IMR-90 (cell line): Measurements from ENCODE around the gene SMIM21. TPM values are rescaled to one million over a fixed set of nuclear protein-coding genes. Genes with fewer than 3 reads are reported as not detected.

ENCODE experiments used
- ATAC-seq: fragments of 200-7000 bp; cut with Tn5 transposase; 2 replicates; pipeline ENCODE4 v1.9.1; 2020; ENCODE audit warnings: low read depth, mild to moderate bottlenecking, moderate library complexity
- BruUV-seq: library from RNA; stranded (reverse); fragments of 400-500 nt; replicated peaks from 2 replicates; lab custom pipeline; 2021; lab: Mats Ljungman, UMichigan
- CTCF ChIA-PET: fragments of 300-600 bp; formaldehyde crosslinking; extraction: SDS; loops from one replicate; lab custom pipeline; 2021; ENCODE audit warnings: antibody characterized with exemption; lab: Yijun Ruan, JAX
- POLR2A ChIA-PET: fragments of 300-600 bp; sonication (Branson Sonifier 250); formaldehyde crosslinking; loops from one replicate; lab custom pipeline; 2022; ENCODE audit warnings: antibody characterized with exemption; ENCODE audit not compliant: unreplicated experiment; lab: Charles Lee
- DNase-seq: peaks from one replicate; pipeline ENCODE4 v3.0.0; 2013
- H2AFZ ChIP-seq: replicated peaks from 2 replicates; pipeline ENCODE3; 2013; ENCODE audit warnings: low read length, mild to moderate bottlenecking; ENCODE audit not compliant: poor library complexity
- H2AK5ac ChIP-seq: 2 replicates; pipeline ENCODE4 v1.6.1; 2013; ENCODE audit warnings: low read depth, low read length, inconsistent platforms
- H2AK9ac ChIP-seq: replicated peaks from 2 replicates; pipeline ENCODE3; 2013; ENCODE audit warnings: mild to moderate bottlenecking, low read depth, low read length, moderate library complexity; ENCODE audit not compliant: poor library complexity
- H2BK120ac ChIP-seq: 2 replicates; pipeline ENCODE4 v1.6.1; 2013; ENCODE audit warnings: low read depth, low read length, inconsistent platforms
- H2BK15ac ChIP-seq: 3 replicates; pipeline ENCODE4 v1.6.1; 2013; ENCODE audit warnings: low read depth, low read length, inconsistent platforms
- H2BK20ac ChIP-seq: 2 replicates; pipeline ENCODE4 v1.6.1; 2013; ENCODE audit warnings: low read depth, mild to moderate bottlenecking, inconsistent platforms, low read length, moderate library complexity
- H2BK5ac ChIP-seq: 2 replicates; pipeline ENCODE4 v1.6.1; 2013; ENCODE audit warnings: mild to moderate bottlenecking, low read depth, low read length, inconsistent platforms; ENCODE audit not compliant: poor library complexity, severe bottlenecking
- H3K14ac ChIP-seq: replicated peaks from 2 replicates; pipeline ENCODE4 v1.6.1; 2013; ENCODE audit warnings: low read depth, low read length, inconsistent platforms
- H3K18ac ChIP-seq: 2 replicates; pipeline ENCODE4 v1.6.1; 2013; ENCODE audit warnings: low read depth, low read length, control low read depth
- H3K23ac ChIP-seq: 2 replicates; pipeline ENCODE4 v1.6.1; 2013; ENCODE audit warnings: low read depth, low read length, inconsistent platforms
- H3K27ac ChIP-seq: 2 replicates; pipeline ENCODE4 v1.5.1; 2013; ENCODE audit warnings: mild to moderate bottlenecking, control low read depth, low read length; ENCODE audit not compliant: insufficient read depth
- H3K27me3 ChIP-seq: 2 replicates; pipeline ENCODE4 v1.6.1; 2013; ENCODE audit warnings: low read length; ENCODE audit not compliant: control insufficient read depth, insufficient read depth
- H3K36me3 ChIP-seq: 2 replicates; pipeline ENCODE4 v1.6.1; 2013; ENCODE audit warnings: low read length, mixed read lengths; ENCODE audit not compliant: control insufficient read depth, insufficient read depth
- H3K4ac ChIP-seq: 2 replicates; pipeline ENCODE4 v1.6.1; 2013; ENCODE audit warnings: low read depth, low read length, inconsistent platforms
- H3K4me1 ChIP-seq: 2 replicates; pipeline ENCODE4 v1.6.1; 2013; ENCODE audit warnings: low read length, mixed read lengths; ENCODE audit not compliant: control insufficient read depth, insufficient read depth
- H3K4me2 ChIP-seq: 2 replicates; pipeline ENCODE4 v1.6.1; 2013; ENCODE audit warnings: low read depth, mild to moderate bottlenecking, control low read depth, low read length, moderate library complexity
- H3K4me3 ChIP-seq: 2 replicates; pipeline ENCODE4 v1.5.1; 2013; ENCODE audit warnings: low read depth, mild to moderate bottlenecking, control low read depth, low read length, moderate library complexity; ENCODE audit not compliant: insufficient read depth
- H3K56ac ChIP-seq: 2 replicates; pipeline ENCODE4 v1.6.1; 2013; ENCODE audit warnings: low read length, inconsistent platforms; ENCODE audit not compliant: insufficient read depth; ENCODE audit errors: extremely low read depth
- H3K79me1 ChIP-seq, 2 experiments: 2 replicates each; pipeline ENCODE4 v1.6.1; 2013; ENCODE audit warnings: low read length in 2 of 2, inconsistent platforms in 1 of 2, low read depth in 1 of 2
- H3K9ac ChIP-seq: 2 replicates; pipeline ENCODE4 v1.6.1; 2013; ENCODE audit warnings: low read depth, low read length, control low read depth
- H3K9me1 ChIP-seq: 2 replicates; pipeline ENCODE4 v1.6.1; 2013; ENCODE audit warnings: low read length, inconsistent platforms; ENCODE audit not compliant: insufficient read depth
- H3K9me3 ChIP-seq: 2 replicates; pipeline ENCODE4 v1.6.1; 2013; ENCODE audit warnings: low read length; ENCODE audit not compliant: control insufficient read depth, insufficient read depth
- H4K20me1 ChIP-seq: 2 replicates; pipeline ENCODE4 v1.6.1; 2013; ENCODE audit warnings: low read length, inconsistent platforms; ENCODE audit not compliant: insufficient read depth
- H4K5ac ChIP-seq: 2 replicates; pipeline ENCODE4 v1.6.1; 2013; ENCODE audit warnings: mild to moderate bottlenecking, low read depth, low read length, control low read depth
- H4K8ac ChIP-seq, 2 experiments: 2 replicates each; pipeline ENCODE4 v1.6.1; 2013; ENCODE audit warnings: low read depth in 2 of 2, low read length in 2 of 2, control low read depth in 1 of 2, inconsistent platforms in 1 of 2
- H4K91ac ChIP-seq: 2 replicates; pipeline ENCODE4 v1.6.1; 2013; ENCODE audit warnings: low read depth, low read length, inconsistent platforms; ENCODE audit not compliant: insufficient read depth
- BHLHE40 ChIP-seq: fragments of 150-350 bp; IDR thresholded peaks from 2 replicates; pipeline ENCODE4 v1.6.1; 2016; ENCODE audit warnings: mild to moderate bottlenecking, low read depth, low read length
- CEBPB ChIP-seq: IDR thresholded peaks from 2 replicates; pipeline ENCODE4 v1.6.1; 2012; ENCODE audit warnings: low read depth, low read length, improper control_type of control experiment
- CTCF ChIP-seq: conservative IDR thresholded peaks from 2 replicates; pipeline ENCODE4 v1.5.1; 2012; ENCODE audit warnings: mild to moderate bottlenecking, low read depth, low read length, improper control_type of control experiment
- ELK1 ChIP-seq: fragments of 150-350 bp; IDR thresholded peaks from 2 replicates; pipeline ENCODE4 v1.6.1; 2016; ENCODE audit warnings: low read depth, mild to moderate bottlenecking, low read length, moderate library complexity, borderline replicate concordance
- MAFK ChIP-seq: IDR thresholded peaks from 2 replicates; pipeline ENCODE4 v1.6.1; 2012; ENCODE audit warnings: low read depth, low read length, improper control_type of control experiment
- MAZ ChIP-seq: IDR thresholded peaks from 2 replicates; pipeline ENCODE4 v1.6.1; 2012; ENCODE audit warnings: low read depth, mild to moderate bottlenecking, low read length, improper control_type of control experiment, moderate library complexity, borderline replicate concordance
- MXI1 ChIP-seq: IDR thresholded peaks from 2 replicates; pipeline ENCODE4 v1.6.1; 2012; ENCODE audit warnings: low read depth, mild to moderate bottlenecking, low read length, moderate library complexity, borderline replicate concordance
- NFE2L2 ChIP-seq: fragments of 150-350 bp; IDR thresholded peaks from 2 replicates; pipeline ENCODE4 v1.6.1; 2016; ENCODE audit warnings: low read depth, mild to moderate bottlenecking, low read length
- POLR2A ChIP-seq: IDR thresholded peaks from 2 replicates; pipeline ENCODE4 v1.6.1; 2012; ENCODE audit warnings: mild to moderate bottlenecking, low read depth, low read length
- RAD21 ChIP-seq: IDR thresholded peaks from 2 replicates; pipeline ENCODE4 v1.6.1; 2012; ENCODE audit warnings: low read length, improper control_type of control experiment
- RCOR1 ChIP-seq: IDR thresholded peaks from 2 replicates; pipeline ENCODE4 v1.6.1; 2012; ENCODE audit warnings: mild to moderate bottlenecking, low read length, improper control_type of control experiment; ENCODE audit not compliant: insufficient replicate concordance
- RFX5 ChIP-seq: IDR thresholded peaks from 2 replicates; pipeline ENCODE4 v1.8.0; 2012; ENCODE audit warnings: low read depth, mild to moderate bottlenecking, low read length, moderate library complexity
- SMC3 ChIP-seq: fragments of 150-350 bp; IDR thresholded peaks from 2 replicates; pipeline ENCODE4 v1.6.1; 2016; ENCODE audit warnings: low read depth, mild to moderate bottlenecking, antibody characterized with exemption, low read length, moderate library complexity
- WGBS, 2 experiments: methylation state at CpG; one replicate each; pipeline versions ENCODE4 v1.1.5 to v1.1.7; 2013; ENCODE audit warnings: missing lambda C conversion rate in 2 of 2; ENCODE audit not compliant: insufficient read length in 1 of 2; ENCODE audit errors: extremely low coverage in 2 of 2; 5-methylcytosine and 5-hydroxymethylcytosine counted together
- dilution Hi-C: fragments of 300-500 bp; cut with HindIII; formaldehyde crosslinking; loops from one replicate; pipeline ENCODE4 v1.14.3; 2018; ENCODE audit warnings: low sequenced_read_pairs; ENCODE audit not compliant: unreplicated experiment
- in situ Hi-C: fragments of 300-500 bp; cut with MboI; formaldehyde crosslinking; loops from 3 replicates; pipeline ENCODE4 v1.14.3; 2019; ENCODE audit warnings: low sequenced_read_pairs, inconsistent platforms, mixed read lengths
- intact Hi-C: fragments of 100-400 bp; cut with micrococcal nuclease; formaldehyde crosslinking; loops from 2 replicates; pipeline ENCODE4 v1.10.0; 2022
- polyA plus RNA-seq, 3 experiments: library from polyadenylated mRNA; depleted of rRNA; stranded (reverse); fragments of >200 nt; gene quantifications; 2 replicates each; pipeline ENCODE4 v1.2.3, GENCODE V29; 2012; ENCODE audit warnings: low replicate concordance in 1 of 3
- total RNA-seq: library from RNA; depleted of rRNA; stranded (reverse); fragments of >200 nt; gene quantifications from 2 replicates; pipeline ENCODE4 v1.2.3, GENCODE V29; 2012

The SMIM21 gene
- total and polyA plus RNA-seq, 2 of the 4 experiments (the other 2 are of a cell fraction) = not detected

- Histone ChIP-seq H3K9me1 (no peaks in the 10 kb centered on the region), H3K18ac (no peak overlapping the region), H2AFZ (no peak overlapping the region), H3K36me3 (no peaks in the 10 kb centered on the region), H2AK5ac (no peak overlapping the region), H3K56ac (no peak overlapping the region), H4K8ac (no peak overlapping the region), H3K4me3 (no peak overlapping the region), H3K14ac (no peak overlapping the region), H3K9me3 (0 out of 2 replicates have a peak, but pooled peaks cover 3% of the 10 kb centered on the region), H3K4me1 (no peaks in the 10 kb centered on the region), H2AK9ac (no peak overlapping the region), H3K79me1 (no peaks in the 10 kb centered on the region), H3K4me2 (no peak overlapping the region), H2BK20ac (no peak overlapping the region), H2BK15ac (no peak overlapping the region), H3K9ac (no peak overlapping the region), H3K27me3 (peaks cover 5% of the 10 kb centered on the region), H3K23ac (no peak overlapping the region), H4K91ac (no peak overlapping the region), H4K5ac (no peak overlapping the region), H2BK5ac (no peak overlapping the region), H4K20me1 (no peaks in the 10 kb centered on the region), H3K4ac (no peak overlapping the region), H3K27ac (no peak overlapping the region), H2BK120ac (no peak overlapping the region)
- intact Hi-C loops (no loop called here), in situ Hi-C loops (no loop called here), dilution Hi-C loops (no loop called here)
- no TSS peak for BruUV-seq
- TF ChIP-seq RCOR1 = no peak
- TF ChIP-seq ELK1 = no peak
- no peak for TF ChIP-seq SMC3
- no peak for TF ChIP-seq POLR2A
- no peak for TF ChIP-seq RAD21
- TF ChIP-seq MAZ = no peak
- no peak for TF ChIP-seq MXI1
- no peak for TF ChIP-seq BHLHE40
- TF ChIP-seq MAFK = no peak
- no peak for TF ChIP-seq NFE2L2
- no peak for TF ChIP-seq CTCF
- no peak for TF ChIP-seq CEBPB
- TF ChIP-seq RFX5 = no peak
- ChIA-PET POLR2A (no interaction called here), CTCF (interaction anchor here (0.6 kb wide), 1 partner anchor 155 kb away, joined by 4 read pairs; no protein-coding TSS in a partner anchor)
- no peak for ATAC-seq
- no peak for DNase-seq
- no CpG with 5 or more reads among the region's 6 CpGs for WGBS, 2 experiments
Measured at GRCh38 chr18:75375341-75375740, 52.2 kb downstream of the SMIM21 start.
